ENCODE measurements around the gene CNTN5.

CNTN5 gene

DNA sequence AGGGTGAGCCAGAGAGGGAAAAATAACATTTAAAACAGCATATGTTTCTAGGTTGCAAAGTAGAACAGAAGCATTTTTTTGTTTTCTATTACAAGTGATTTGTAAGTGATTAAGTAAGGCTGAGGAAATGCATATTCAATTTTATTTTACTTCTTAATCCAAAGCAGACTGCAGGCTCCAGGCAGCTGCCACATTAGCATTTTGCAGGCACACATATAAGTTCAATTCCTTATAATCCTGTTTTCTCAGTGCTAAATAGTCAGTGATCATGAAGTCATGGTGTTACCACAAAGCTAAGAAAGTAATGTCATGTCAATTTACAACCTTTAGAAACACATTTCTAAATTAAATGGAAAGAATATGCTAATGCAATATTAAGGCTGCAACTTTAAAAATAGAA lies 149.8 kb downstream of the CNTN5 start:
- no peak for DNase-seq (ENCODE audit: low spot score)

DNA sequence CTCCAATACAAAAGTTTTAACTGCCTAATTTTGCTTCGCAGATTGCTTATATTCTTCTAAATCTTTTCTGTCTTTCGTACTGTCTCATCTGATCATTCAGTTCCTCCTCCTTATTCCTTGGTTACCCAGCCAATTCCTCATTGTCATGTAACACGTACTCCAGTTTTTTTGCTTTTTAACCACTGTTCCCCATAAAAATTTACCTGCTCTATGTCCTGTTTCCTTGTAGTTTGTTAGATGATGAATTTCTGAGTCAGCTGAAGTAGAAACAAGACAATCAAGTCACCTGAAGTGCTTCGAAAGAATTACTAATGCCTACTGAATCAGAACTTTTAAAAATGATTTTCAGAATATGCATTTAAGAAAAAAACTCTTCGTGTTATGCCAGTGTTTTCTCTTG lies 150.6 kb downstream of the CNTN5 start:
- no peak for DNase-seq (ENCODE audit: low spot score)

GRCh38 chr11:99176430-99176829 lies 155.7 kb downstream of the CNTN5 start:
- no peak for DNase-seq (ENCODE audit: low spot score)

- DNase-seq (ENCODE audit: low spot score): no peak
These were observed 156.7 kb downstream of the CNTN5 start for GRCh38 chr11:99177446-99177845.

GRCh38 chr11:99184146-99184545 lies 163.4 kb downstream of the CNTN5 start:
- DNase-seq (ENCODE audit: low spot score): no peak

DNA sequence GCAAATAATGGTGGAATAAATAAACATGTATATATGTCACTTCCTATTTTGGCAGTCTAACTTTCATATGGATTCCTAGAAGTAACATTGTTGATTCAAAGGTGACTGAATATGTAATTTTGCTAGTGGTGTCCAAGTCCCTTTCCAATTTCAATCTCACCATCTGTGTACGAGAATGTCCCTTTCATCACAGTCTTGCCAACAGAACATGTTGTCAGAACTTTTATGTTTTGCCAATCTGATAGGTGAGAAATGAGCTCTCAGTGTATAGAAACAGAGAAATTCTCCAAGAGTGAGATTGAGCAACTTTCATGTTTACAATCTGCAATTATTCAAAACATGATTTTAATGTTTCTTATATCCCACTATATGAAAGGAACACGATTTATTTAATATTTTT lies 167.5 kb downstream of the CNTN5 start:
- no peak for DNase-seq (ENCODE audit: low spot score)

GRCh38 chr11:99192716-99193115 lies 172.0 kb downstream of the CNTN5 start:
- DNase-seq (ENCODE audit: low spot score): no peak

DNA sequence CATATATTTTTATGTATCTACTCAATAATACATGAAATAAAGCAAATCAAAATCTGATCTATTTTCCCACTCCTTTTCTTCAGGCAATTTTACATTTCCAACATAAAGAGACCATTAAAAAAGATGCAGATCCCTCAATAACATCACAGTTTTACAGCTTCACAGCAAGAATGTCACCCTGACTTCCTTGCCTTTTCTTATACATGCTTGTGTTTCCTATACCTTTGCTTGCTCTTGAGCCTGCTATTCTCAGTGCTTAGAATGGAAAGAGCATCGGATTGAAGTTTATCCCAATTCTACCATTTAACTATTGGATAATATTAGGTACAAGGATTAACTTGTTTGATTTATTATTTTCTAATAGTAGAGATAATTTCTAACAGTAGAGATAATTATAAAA lies 176.7 kb downstream of the CNTN5 start:
- DNase-seq (ENCODE audit: low spot score): no peak

DNA sequence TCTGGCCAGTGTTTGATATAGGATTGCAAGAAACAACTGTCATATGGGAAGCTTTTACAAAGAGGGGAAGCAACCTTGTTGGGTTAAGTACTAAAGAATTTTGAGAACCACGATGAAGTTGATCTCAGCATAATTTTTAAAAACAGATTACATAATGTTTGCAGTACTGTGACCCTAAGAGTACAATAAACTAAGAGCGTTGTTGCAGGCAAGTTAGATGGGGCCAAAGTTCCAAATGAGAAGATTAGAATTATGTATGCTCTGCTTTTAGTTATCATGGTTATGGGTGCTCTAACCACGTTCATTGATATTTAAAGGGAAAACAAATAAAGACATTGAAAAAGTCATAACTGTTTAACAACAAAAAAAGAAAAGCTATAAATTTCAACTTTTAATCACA lies 177.5 kb downstream of the CNTN5 start:
- no peak for DNase-seq (ENCODE audit: low spot score)

DNA sequence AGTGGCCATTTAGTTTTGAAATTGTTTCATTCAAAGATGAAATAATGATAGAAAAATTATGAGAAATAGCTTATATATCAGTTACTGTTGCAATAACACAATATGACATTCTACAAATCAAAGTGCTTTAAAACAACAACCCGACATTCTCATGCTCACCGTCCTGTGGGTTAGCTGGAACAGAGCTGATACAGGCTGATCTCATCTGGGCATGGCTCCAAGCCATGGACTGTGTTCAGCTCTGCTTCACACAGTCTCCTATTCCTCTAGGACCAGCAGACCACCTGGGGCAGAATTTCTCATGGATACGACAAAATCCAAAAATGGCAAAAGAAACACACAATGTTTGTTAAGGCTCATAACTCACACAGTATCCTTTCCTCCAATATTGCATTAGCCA lies 178.6 kb downstream of the CNTN5 start:
- DNase-seq (ENCODE audit: low spot score): no peak

DNA sequence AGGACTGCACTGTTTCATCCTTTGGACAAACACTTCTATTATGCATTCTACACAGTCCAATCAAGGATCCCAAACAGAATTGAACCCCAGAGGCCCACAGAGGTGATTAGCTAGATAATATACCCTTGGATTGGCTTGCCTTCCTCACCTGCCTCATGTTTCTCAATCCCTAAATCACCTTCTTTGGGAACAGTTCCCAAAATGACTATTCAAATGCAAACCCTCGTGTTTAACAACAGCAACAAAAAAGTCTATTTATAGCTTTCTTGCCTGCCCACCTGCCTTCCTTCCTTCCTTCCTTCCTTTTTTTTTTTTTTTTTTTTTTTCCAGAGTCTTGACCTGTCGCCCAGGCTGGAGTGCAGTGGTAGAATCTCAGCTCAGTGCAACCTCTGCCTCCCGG lies 180.0 kb downstream of the CNTN5 start:
- no peak for DNase-seq (ENCODE audit: low spot score)

DNA sequence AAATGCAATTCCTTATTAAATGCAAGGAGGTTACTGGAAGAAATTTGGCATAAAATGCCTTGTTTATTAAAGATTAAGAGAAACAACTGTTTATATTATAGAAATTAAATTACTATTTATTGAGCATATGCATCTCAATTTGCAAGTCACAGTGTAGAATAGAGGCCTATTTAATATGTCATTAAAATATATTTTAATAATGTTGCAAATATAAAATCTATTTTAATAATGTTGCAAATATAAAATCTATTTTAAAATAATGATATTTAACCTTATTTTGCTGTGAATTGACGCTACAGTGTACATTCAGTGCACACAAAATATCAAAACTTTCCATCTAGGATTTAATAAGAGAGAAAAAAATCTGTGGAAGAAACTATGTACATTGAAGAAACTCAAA lies 188.1 kb downstream of the CNTN5 start:
- DNase-seq (ENCODE audit: low spot score): no peak

GRCh38 chr11:99229544-99229943 lies 208.8 kb downstream of the CNTN5 start:
- no peak for DNase-seq (ENCODE audit: low spot score)

- no peak for DNase-seq (ENCODE audit: low spot score)
These were observed 213.8 kb downstream of the CNTN5 start for GRCh38 chr11:99234534-99234933.

DNA sequence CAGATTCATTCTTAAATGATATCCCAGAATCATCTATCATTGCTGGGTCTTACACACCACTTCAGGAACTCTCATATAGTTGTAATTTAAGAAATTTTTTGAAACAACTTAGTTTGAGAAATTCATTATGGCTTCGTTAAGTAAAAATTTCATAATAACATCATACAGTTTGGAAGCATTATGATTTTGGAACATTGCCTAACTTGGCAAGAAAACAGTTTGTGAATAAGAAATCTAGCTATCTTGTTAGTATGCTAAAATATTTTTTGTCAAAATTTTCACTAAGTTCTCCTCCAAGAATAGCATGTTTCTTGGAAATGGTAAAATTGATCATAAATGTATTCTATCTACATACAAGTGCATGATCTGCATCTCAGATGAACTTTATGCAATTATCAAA lies 217.7 kb downstream of the CNTN5 start:
- DNase-seq (ENCODE audit: low spot score): no peak

GRCh38 chr11:99240192-99241030 lies 219.7 kb downstream of the CNTN5 start:
- no peak for DNase-seq (ENCODE audit: low spot score)

GRCh38 chr11:99241066-99241465 lies 220.3 kb downstream of the CNTN5 start:
- DNase-seq (ENCODE audit: low spot score): no peak

DNA sequence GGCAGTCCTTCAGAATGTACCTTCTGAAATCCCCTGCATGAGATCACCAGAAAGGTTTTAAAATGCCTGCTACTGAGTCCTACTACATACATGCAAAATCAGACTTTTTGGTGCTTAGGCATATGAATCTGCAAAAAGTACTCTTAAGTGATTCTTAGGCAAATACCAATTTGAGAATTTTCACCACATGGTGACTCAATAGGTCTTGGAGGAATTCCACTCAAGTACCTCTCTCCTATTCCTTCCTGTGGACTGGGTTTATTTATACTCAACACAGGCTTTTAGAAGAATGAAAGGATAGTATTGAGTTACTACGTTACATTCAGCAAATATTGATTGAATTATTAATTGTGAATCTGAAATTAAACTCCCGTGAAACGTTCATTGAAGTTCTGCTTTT lies 223.9 kb downstream of the CNTN5 start:
- DNase-seq (ENCODE audit: low spot score): no peak

GRCh38 chr11:99246199-99246598 lies 225.4 kb downstream of the CNTN5 start:
- DNase-seq (ENCODE audit: low spot score): no peak

DNA sequence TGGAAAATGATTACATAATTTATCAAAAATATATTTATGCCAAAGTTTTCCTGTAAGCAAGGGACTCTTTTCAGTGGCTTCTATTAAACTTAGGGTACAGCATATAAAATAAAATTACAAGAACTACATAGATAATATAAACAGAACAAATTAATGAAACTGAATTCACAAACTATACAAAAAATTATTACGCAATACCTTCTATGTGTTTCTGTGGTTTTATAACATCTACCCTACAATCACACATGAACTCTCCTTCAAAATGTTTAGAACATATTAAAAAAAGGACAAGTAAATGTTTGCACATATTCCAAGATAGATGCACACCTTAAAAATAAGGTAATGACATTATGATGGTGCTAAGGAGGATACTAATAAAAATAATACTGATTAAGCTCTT lies 235.9 kb downstream of the CNTN5 start:
- DNase-seq (ENCODE audit: low spot score): no peak

DNA sequence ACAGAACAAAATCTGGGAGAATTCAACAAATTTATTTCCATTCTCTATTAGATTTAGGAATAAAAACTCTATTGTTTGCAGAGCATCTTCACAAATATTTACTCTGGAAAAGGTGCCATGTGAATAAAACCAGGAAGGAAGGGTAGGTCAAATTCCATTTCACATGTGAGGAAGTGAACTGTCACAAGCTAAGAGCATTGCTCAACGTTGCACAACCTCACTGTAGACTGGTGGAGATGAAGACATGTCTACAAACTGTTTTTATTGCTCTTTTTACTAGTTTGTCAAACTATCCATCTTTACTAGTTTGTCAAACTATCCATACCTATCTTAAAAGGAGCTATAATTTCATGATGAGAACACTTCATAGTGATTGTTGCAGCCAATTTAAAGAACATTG lies 236.4 kb downstream of the CNTN5 start:
- DNase-seq (ENCODE audit: low spot score): no peak

DNA sequence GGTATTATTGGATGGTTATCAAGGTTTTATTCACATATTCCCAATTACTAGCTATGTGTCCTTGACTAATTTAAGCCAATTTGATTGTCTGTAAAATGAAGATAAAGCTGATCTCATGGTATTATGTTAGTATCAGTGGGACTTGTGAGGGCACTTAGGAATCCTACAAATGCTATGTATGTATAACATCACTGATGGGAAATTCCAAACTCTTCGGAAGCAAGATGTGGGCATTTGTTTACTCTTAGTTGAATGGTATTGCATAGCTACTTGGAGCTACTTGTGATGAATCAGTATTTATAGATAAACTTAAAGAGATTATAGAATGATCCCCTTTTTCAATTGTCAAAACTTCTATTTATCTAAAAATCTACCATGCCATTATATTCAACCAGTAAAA lies 239.9 kb downstream of the CNTN5 start:
- no peak for DNase-seq (ENCODE audit: low spot score)

DNA sequence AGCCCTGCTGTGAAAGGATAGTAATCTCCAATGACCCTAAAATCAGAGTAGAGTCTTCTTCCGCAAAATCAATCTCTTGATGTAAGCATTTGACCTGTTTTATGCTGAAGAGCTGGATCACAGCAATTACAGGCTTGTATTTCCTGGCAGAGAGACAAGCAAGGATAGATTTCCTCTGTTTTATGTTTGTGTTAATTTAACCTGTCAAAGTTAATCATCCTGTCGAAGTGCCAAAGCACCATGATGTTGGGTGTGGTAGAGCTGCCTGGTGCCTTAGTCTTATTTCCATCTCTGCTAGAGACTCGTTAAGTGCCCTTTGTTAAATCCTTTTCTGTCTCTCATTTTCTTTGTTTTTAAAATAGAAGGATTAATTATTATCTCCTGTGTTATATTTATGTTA lies 248.1 kb downstream of the CNTN5 start:
- DNase-seq (ENCODE audit: low spot score): no peak

- DNase-seq (ENCODE audit: low spot score): no peak
These were observed 250.8 kb downstream of the CNTN5 start for GRCh38 chr11:99271527-99271926.
